Esophagus squamous epithelium (tissue), 4 donors: ENCODE results near the gene GPN1.

Experiments used
- CTCF ChIP-seq, 6 experiments: fragments of 450-650 bp in 4 of 6; fragments of 200-600 bp in 2 of 6; sonication (generic) in 2 of 6; IDR thresholded peaks; one replicate each; pipeline ENCODE4 v1.5.1; 2016 to 2019; ENCODE audit warnings: antibody characterized with exemption in 6 of 6, mild to moderate bottlenecking in 4 of 6, moderate library complexity in 4 of 6
- POLR2A ChIP-seq, 4 donors: fragments of 450-650 bp; IDR thresholded peaks; one replicate each; pipeline ENCODE4 v1.6.1; 2017; ENCODE audit warnings: antibody characterized with exemption in 4 of 4, mild to moderate bottlenecking in 4 of 4, moderate library complexity in 3 of 4

- TF ChIP-seq POLR2A (IDR thresholded peaks at IDR 0.05), result no peak
- TF ChIP-seq CTCF (IDR thresholded peaks at IDR 0.05), result no peak
Measured at GRCh38 chr2:27685577-27685976, 56.7 kb downstream of the GPN1 start.
